ENCODE data around the gene HK1.

Gene HK1

GRCh38 chr10:69404786-69405185 is 126.5 kb downstream of the HK1 start:
- DNase-seq (ENCODE audit: low read depth), result no peak

- DNase-seq (ENCODE audit: low read depth), result no peak
These were observed 126.9 kb downstream of the HK1 start for GRCh38 chr10:69405221-69405620.

DNA sequence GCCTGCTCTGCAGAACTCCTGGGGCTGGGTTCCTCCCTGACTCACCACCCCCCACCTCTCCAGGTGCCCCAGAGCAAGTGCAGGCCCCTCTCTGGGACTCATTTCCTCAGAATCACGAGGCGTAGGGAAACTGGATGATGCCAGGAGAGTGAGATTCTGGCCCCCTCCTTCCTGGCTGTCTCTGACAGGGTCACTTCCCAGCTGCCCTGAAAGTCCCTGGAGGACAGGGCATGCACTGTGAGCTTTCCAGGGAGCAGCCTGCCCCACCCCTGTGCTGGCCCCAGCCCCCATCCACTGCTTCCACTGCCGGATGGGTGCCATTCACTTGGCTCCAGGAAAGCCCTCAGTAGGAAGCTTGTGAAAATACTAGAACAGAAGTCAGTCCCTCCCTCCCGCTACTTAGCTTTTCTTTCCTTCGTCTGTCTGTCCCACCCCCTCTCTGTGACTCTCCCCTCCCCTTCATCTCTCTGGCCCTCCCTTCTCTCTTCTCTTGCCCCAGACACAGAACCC is 128.1 kb downstream of the HK1 start:
- no peak for DNase-seq (ENCODE audit: low read depth)

- DNase-seq (ENCODE audit: low read depth), result no peak
These were observed 128.7 kb downstream of the HK1 start for GRCh38 chr10:69406816-69407580.

- DNase-seq (ENCODE audit: low read depth), result no peak
These were observed 129.5 kb downstream of the HK1 start for GRCh38 chr10:69407621-69408301.

DNA sequence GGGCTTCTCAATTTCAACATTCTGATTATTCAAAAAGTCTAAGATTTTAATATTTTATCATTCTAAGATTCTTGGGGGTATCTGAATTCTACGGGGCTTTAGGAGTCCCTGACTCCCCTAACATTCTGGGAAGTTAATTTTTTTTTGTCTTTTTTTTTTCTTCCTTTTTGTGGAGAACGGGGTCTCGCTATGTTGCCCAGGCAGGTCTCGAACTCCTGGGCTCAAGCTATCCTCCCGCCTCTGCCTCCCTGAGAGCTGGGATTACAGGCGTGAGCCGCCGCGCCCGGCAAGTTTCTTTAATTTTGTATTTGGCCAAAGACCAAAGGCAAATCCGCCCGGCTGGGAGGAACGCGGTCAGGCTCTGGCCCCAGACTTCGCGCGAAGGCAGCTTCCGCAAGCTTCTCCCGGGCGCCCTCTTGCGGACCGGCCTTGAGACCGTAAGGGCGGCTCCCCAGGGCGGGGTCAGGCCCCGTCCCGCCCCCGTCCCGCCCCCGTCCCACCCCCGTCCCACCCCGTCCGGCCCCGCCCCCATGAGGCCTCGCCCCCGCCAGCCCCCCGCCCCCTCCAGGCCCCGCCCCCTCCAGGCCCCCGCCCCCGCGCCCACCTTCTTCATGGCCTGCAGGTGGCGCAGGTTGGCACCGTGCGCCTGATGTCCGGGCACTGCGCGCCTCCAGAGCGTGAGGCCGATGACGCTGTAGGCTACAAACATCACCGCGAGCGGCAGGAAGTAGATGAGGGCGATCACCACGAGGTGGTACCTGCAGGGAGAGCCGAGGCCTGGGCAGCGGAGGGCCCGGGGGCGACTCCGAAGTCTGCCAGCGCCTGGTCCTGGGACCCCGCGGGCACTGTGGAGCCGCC is 130.3 kb downstream of the HK1 start:
- peak; percentile 87 for DNase-seq (ENCODE audit: low read depth)

DNA sequence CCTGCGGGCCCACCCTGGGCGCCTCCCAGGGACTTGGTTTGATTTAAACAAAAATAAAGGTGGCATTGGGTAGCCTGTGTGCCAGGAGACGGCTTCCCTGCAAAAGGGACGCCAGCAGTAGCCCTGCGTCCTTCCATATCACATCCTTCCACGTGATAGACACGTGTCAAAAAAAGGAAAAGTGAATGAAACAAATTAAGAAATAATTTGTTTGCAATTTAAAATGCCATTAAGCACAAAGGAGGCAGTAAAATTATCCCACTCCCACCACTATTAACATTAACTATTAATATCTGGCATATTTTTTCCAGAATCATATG is 130.8 kb downstream of the HK1 start:
- DNase-seq (ENCODE audit: low read depth), result no peak

DNA sequence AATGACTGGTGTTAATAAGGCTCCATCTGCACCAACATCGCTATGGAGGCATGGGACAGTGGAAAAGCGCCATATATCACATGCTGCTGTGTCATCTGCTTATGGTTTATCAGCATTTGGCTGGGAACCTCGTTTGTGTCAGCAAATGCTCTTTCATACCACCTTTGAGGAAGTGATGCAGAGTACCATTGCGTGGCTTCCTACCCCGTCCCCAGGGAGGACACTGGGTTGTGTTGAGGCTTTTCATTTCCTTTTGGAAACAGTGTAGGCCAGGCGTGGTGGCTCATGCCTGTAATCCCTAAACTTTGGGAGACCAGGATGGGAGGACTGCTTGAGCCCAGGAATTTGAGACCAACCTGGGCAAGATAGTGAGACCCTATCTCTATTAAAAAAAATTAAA is 131.7 kb downstream of the HK1 start:
- DNase-seq (ENCODE audit: low read depth), result no peak

- no peak for DNase-seq (ENCODE audit: low read depth)
These were observed 132.2 kb downstream of the HK1 start for GRCh38 chr10:69410487-69410886.

GRCh38 chr10:69411476-69411875 is 133.2 kb downstream of the HK1 start:
- no peak for DNase-seq (ENCODE audit: low read depth)

DNA sequence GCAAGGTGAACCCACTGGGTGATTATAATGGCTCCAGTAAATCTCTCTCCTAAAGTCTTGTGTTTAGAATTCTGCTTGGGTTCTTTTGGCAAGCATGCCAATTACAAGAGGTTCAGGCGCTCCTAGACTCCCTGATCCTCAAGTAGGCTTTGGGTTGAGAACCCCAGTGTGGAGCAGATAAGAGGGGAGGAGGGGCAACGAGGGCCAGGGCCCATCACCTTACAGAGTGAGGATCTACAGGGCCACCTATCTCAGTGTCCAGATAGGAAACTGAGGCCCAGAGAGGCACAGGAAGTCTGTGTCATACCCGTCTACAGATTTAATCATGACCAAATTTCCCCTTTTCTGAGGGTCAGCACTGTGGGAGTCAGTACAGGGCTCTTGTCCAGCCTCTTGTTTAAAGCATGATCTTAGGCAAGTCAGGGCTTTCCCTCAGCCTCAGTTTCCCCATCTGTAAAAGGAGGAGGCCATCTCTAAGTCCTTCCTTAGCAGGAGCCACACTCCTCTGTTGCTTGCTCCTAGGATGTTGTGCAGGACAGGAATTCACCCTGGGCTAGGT is 134.0 kb downstream of the HK1 start:
- no peak for DNase-seq (ENCODE audit: low read depth)

DNA sequence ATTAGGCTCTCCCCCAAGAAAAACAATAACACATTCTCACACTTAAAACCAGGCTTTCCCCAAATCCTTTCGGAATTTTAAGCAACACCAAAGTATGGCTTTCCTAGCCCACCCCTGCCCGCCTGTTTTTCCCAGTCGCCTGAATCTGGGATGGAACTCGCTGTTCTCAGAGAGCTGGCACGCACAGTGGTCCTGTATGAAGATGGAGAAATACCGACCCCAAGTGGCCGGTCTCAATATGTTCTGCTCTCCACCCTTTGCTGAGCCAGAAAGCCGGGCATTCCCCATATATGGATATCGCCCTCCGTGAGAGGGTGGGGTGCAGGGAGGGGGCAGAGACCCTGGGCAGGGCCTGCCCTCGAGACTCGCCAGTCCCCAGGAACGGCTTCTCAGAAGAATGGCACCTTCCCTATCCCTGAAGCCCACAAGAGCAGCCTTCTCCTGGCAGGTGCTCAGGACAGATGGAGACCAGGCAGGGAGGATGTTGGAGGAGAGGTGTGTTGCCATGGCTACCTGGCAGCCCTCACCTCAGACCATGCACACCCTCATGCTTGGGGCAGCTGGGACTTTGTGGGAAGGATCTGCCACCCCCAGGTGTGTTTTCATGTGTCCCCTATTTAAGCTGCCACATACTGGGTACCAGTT is 135.0 kb downstream of the HK1 start:
- DNase-seq (ENCODE audit: low read depth), result peak; percentile 53

- DNase-seq (ENCODE audit: low read depth), result no peak
These were observed 136.0 kb downstream of the HK1 start for GRCh38 chr10:69414036-69415018.

DNA sequence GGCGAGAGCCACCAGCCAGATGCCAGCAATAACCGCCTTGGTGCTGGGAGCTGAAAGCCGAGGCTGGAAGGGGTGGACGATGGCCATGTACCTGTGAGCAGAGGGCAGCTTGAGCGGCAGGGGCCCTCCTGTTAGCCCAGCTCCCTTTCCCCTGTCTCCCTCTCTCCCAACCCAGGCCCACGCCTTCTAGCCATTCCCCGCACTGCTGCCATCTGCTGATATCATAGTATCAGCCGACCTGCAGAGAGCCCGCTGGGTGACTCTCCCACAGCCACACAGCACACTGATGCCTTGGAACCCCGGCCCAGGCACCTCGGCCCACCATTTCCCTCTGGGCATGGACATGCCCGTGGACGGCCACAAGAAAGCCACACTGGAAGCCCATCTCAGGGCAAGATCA is 136.8 kb downstream of the HK1 start:
- DNase-seq (ENCODE audit: low read depth), result no peak

- no peak for DNase-seq (ENCODE audit: low read depth)
These were observed 137.7 kb downstream of the HK1 start for GRCh38 chr10:69415951-69416350.

GRCh38 chr10:69416695-69417094 is 138.4 kb downstream of the HK1 start, which contains the start of gene TACR2:
TACR2 (minus strand) TSS chr10:69416918; CDS start chr10:69416323, 595 bp downstream.
- no peak for DNase-seq (ENCODE audit: low read depth)

DNA sequence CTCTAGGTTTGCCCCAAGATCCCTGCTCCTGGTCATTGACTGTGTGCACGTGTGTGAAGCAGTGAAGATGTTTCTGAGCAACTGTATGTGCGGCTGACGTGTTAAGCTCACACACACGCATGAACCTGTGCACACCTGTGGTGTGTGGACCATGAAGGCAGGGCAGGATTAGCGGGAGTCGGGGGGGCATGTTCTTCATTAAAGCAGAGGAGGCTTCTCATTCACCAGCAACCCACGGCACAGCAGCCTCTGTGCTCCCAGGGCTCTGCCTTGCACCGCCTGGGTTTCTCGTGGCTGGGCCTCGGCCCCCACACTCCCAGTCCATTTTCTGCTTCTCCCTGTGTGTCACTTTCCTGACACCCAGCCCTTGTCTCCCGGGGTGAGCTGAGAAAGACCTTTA is 139.2 kb downstream of the HK1 start:
- no peak for DNase-seq (ENCODE audit: low read depth)

- DNase-seq (ENCODE audit: low read depth), result no peak
These were observed 139.9 kb downstream of the HK1 start for GRCh38 chr10:69418052-69418752.

GRCh38 chr10:69419096-69419743 is 140.9 kb downstream of the HK1 start:
- DNase-seq (ENCODE audit: low read depth), result no peak

Measured in stromal cell of bone marrow (primary cell).